Measurements from ENCODE around the gene LARP6. TPM values are rescaled to one million over a fixed set of nuclear protein-coding genes. Genes with fewer than 3 reads are reported as not detected.

The LARP6 gene
- total RNA-seq, 1 experiment from 2014 or later, result 31.2 TPM

GRCh38 chr15:70794596-70795310 lies 59.2 kb downstream of the LARP6 start:
- Histone ChIP-seq H3K27me3 (ENCODE audit: insufficient read depth, low read depth) (no peaks in the 10 kb centered on the region), H2AFZ (no peak overlapping the region), H3K9me3 (ENCODE audit: insufficient read depth, low read depth) (no peaks in the 10 kb centered on the region), H3K4me3 (no peak overlapping the region), H3K9me2 (ENCODE audit: insufficient read depth) (no peaks in the 10 kb centered on the region), H3K4me1 (replicated peaks; ENCODE audit: insufficient read depth) (peaks cover 52% of the 10 kb centered on the region), H3F3A (ENCODE audit: insufficient read depth, low read depth) (peaks cover 14% of the 10 kb centered on the region), H3K4me2 (peak overlapping the region; percentile 66), H3K27ac (peak overlapping the region; percentile 73), H4K20me1 (ENCODE audit: insufficient read depth) (no peaks in the 10 kb centered on the region), H3K36me3 (ENCODE audit: low read depth) (no peaks in the 10 kb centered on the region), H3K79me2 (ENCODE audit: low read depth) (no peaks in the 10 kb centered on the region)
- BruUV-seq (replicated peaks), result TSS peak; percentile 70
- CTCF ChIA-PET, result interaction anchor here (0.6 to 0.9 kb wide), 2 partner anchors 17 to 241 kb away, joined by 3 to 4 read pairs; no protein-coding TSS in a partner anchor
- POLR2A ChIA-PET (ENCODE audit: unreplicated experiment), result interaction anchor here (0.5 to 0.7 kb wide), 3 partner anchors 21 to 600 kb away, joined by 3 to 10 read pairs (median 5); no protein-coding TSS in a partner anchor
- TF ChIP-seq CTCF (conservative IDR thresholded peaks at IDR 0.05) (no peak), EZH2 (IDR thresholded peaks at IDR 0.05; ENCODE audit: low read depth) (no peak)
- peak; percentile 23 to 38 for DNase-seq
- intact Hi-C loops (cut with micrococcal nuclease; ENCODE audit: unreplicated experiment), result loop anchor here (5.0 kb wide), 1 partner anchor 32 kb away; the partner anchor contains the start of gene UACA

- Histone ChIP-seq H3K4me2 (no peak overlapping the region), H2AFZ (no peak overlapping the region), H4K20me1 (ENCODE audit: insufficient read depth) (no peaks in the 10 kb centered on the region), H3K9me3 (ENCODE audit: insufficient read depth, low read depth) (no peaks in the 10 kb centered on the region), H3K4me3 (no peak overlapping the region), H3K27ac (no peak overlapping the region), H3K79me2 (ENCODE audit: low read depth) (no peaks in the 10 kb centered on the region), H3K4me1 (replicated peaks; ENCODE audit: insufficient read depth) (peaks cover 59% of the 10 kb centered on the region), H3F3A (ENCODE audit: insufficient read depth, low read depth) (peaks cover 18% of the 10 kb centered on the region), H3K9me2 (ENCODE audit: insufficient read depth) (no peaks in the 10 kb centered on the region), H3K36me3 (ENCODE audit: low read depth) (no peaks in the 10 kb centered on the region), H3K27me3 (ENCODE audit: insufficient read depth, low read depth) (no peaks in the 10 kb centered on the region)
- DNase-seq, result no peak
- ChIA-PET POLR2A (ENCODE audit: unreplicated experiment) (no interaction called here), CTCF (interaction anchor here (0.5 kb wide), 1 partner anchor 99 kb away, joined by 3 read pairs; the partner anchor contains the start of gene LRRC49)
- no TSS peak for BruUV-seq (replicated peaks)
- TF ChIP-seq CTCF (conservative IDR thresholded peaks at IDR 0.05), result no peak
- intact Hi-C loops (cut with micrococcal nuclease; ENCODE audit: unreplicated experiment), result no loop called here
Measured at GRCh38 chr15:70793694-70794093, 60.3 kb downstream of the LARP6 start.

GRCh38 chr15:70792171-70792573 lies 61.8 kb downstream of the LARP6 start:
- Histone ChIP-seq H3K4me2 (peak overlapping the region; percentile 37; the same call in 1 of the 2 replicates), H3F3A (ENCODE audit: insufficient read depth, low read depth) (peaks cover 28% of the 10 kb centered on the region), H3K79me2 (ENCODE audit: low read depth) (no peaks in the 10 kb centered on the region), H3K4me3 (no peak overlapping the region), H4K20me1 (ENCODE audit: insufficient read depth) (no peaks in the 10 kb centered on the region), H3K27ac (no peak overlapping the region), H3K9me2 (ENCODE audit: insufficient read depth) (no peaks in the 10 kb centered on the region), H3K27me3 (ENCODE audit: insufficient read depth, low read depth) (no peaks in the 10 kb centered on the region), H3K9me3 (ENCODE audit: insufficient read depth, low read depth) (no peaks in the 10 kb centered on the region), H3K36me3 (ENCODE audit: low read depth) (no peaks in the 10 kb centered on the region), H3K4me1 (replicated peaks; ENCODE audit: insufficient read depth) (peaks cover 68% of the 10 kb centered on the region), H2AFZ (no peak overlapping the region)
- POLR2A ChIA-PET (ENCODE audit: unreplicated experiment), result no interaction called here
- intact Hi-C loops (cut with micrococcal nuclease; ENCODE audit: unreplicated experiment), result no loop called here
- CTCF ChIA-PET, result interaction anchor here (0.6 kb wide), 1 partner anchor 1507 kb away, joined by 12 read pairs; no protein-coding TSS in a partner anchor
- peak in 1 of 2 experiments; percentile 78 for DNase-seq
- no peak for TF ChIP-seq CTCF (conservative IDR thresholded peaks at IDR 0.05)
- no peak for TF ChIP-seq EZH2 (IDR thresholded peaks at IDR 0.05; ENCODE audit: low read depth)
- BruUV-seq (replicated peaks), result no TSS peak

All from PC-9 (cell line).